ENCODE measurements around the gene ENDOD1. TPM values are rescaled to one million over a fixed set of nuclear protein-coding genes. Genes with fewer than 3 reads are reported as not detected.

Gene ENDOD1
- total RNA-seq, 1 experiment from 2014 or later: 28.2 TPM

DNA sequence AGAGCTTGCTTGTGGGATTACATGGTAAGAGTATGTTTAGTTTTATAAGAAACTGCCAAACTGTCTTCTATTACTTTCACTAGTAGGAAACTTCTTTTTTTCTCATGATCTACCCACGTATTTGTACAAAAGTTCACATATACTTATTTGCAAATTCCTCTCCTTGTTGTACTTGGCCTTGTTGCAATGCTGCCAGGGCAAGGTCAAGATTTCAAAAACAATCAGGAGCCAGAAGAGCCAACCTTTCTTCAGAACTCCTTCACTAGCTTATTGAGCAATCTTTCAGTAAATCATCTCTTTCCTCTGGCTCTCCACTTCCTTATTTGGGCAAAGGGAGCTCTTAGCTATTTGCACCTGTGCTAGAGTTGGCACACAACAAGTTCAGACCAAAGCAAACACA lies 13.2 kb upstream of the ENDOD1 start:
- no peak overlapping the region for H3K27ac ChIP-seq (ENCODE audit: low read length)
- in situ Hi-C loops (cut with HindIII; ENCODE audit: low pct_unique_long_range_greater_than_20kb, low sequenced_read_pairs) (no loop called here), intact Hi-C loops (cut with micrococcal nuclease; ENCODE audit: unreplicated experiment) (no loop called here)
- TF ChIP-seq, protein P1, sequence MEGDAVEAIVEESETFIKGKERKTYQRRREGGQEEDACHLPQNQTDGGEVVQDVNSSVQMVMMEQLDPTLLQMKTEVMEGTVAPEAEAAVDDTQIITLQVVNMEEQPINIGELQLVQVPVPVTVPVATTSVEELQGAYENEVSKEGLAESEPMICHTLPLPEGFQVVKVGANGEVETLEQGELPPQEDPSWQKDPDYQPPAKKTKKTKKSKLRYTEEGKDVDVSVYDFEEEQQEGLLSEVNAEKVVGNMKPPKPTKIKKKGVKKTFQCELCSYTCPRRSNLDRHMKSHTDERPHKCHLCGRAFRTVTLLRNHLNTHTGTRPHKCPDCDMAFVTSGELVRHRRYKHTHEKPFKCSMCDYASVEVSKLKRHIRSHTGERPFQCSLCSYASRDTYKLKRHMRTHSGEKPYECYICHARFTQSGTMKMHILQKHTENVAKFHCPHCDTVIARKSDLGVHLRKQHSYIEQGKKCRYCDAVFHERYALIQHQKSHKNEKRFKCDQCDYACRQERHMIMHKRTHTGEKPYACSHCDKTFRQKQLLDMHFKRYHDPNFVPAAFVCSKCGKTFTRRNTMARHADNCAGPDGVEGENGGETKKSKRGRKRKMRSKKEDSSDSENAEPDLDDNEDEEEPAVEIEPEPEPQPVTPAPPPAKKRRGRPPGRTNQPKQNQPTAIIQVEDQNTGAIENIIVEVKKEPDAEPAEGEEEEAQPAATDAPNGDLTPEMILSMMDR (IDR thresholded peaks at IDR 0.05): no peak
- TF ChIP-seq TCF7L2 (IDR thresholded peaks at IDR 0.05; ENCODE audit: low read depth, low read length) (no peak), POLR2AphosphoS5 (IDR thresholded peaks at IDR 0.05; ENCODE audit: low read depth, low read length) (no peak)
- H3K4me3 ChIP-seq (ENCODE audit: low read depth in 2 of 2, low read length in 2 of 2): no peak overlapping the region
- CTCF ChIA-PET: interaction anchor here (0.7 kb wide), 1 partner anchor 9 kb away, joined by 3 read pairs; no protein-coding TSS in a partner anchor
- no peaks in the 10 kb centered on the region for H3K9me3 ChIP-seq (ENCODE audit: control insufficient read depth, insufficient read depth, low read depth, low read length)
- H3K36me3 ChIP-seq (ENCODE audit: control insufficient read depth, insufficient read depth, low read length): no peaks in the 10 kb centered on the region
- POLR2A ChIA-PET: no interaction called here
- H3K4me1 ChIP-seq (ENCODE audit: control insufficient read depth, insufficient read depth, low read length): no peaks in the 10 kb centered on the region
- no peak for DNase-seq (ENCODE audit: low read depth, low spot score)
- no peak for ATAC-seq
- no TSS peak for BruUV-seq (replicated peaks)
- no peaks in the 10 kb centered on the region for H3K27me3 ChIP-seq (ENCODE audit: control insufficient read depth, insufficient read depth, low read length)

DNA sequence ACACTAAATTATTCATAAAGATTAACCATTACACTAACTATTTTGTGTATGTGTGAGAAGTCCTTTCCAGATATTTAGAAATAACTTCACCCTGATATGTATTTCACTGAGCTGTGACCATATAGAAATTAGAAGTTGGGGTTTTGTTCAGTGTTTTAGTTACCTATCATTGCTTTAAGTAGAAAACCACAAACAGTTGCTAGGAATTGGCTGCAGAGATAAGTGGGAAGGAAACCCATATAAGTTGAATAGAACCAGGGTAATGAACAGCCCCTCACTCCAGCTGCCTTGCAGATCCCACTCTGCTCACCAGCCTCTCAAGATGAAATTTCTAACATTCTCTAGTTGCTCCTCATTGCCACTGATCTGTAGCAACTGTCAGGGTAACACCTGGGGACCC lies 12.7 kb upstream of the ENDOD1 start:
- no peaks in the 10 kb centered on the region for H3K9me3 ChIP-seq (ENCODE audit: control insufficient read depth, insufficient read depth, low read depth, low read length)
- no peak for DNase-seq (ENCODE audit: low read depth, low spot score)
- BruUV-seq (replicated peaks): no TSS peak
- no peak overlapping the region for H3K4me3 ChIP-seq (ENCODE audit: low read depth in 2 of 2, low read length in 2 of 2)
- no peak for ATAC-seq
- H3K4me1 ChIP-seq (ENCODE audit: control insufficient read depth, insufficient read depth, low read length): no peaks in the 10 kb centered on the region
- in situ Hi-C loops (cut with HindIII; ENCODE audit: low pct_unique_long_range_greater_than_20kb, low sequenced_read_pairs) (no loop called here), intact Hi-C loops (cut with micrococcal nuclease; ENCODE audit: unreplicated experiment) (no loop called here)
- ChIA-PET POLR2A (no interaction called here), CTCF (no interaction called here)
- TF ChIP-seq TCF7L2 (IDR thresholded peaks at IDR 0.05; ENCODE audit: low read depth, low read length) (no peak), REST (IDR thresholded peaks at IDR 0.05; ENCODE audit: insufficient read depth in 1 of 2, low read depth in 2 of 2, low read length in 1 of 2) (no peak), SIN3A (IDR thresholded peaks at IDR 0.05; ENCODE audit: borderline replicate concordance, insufficient read depth, low read depth, low read length) (no peak), POLR2AphosphoS5 (IDR thresholded peaks at IDR 0.05; ENCODE audit: low read depth, low read length) (no peak)
- TF ChIP-seq, protein P1 (IDR thresholded peaks at IDR 0.05): no peak
- no peaks in the 10 kb centered on the region for H3K27me3 ChIP-seq (ENCODE audit: control insufficient read depth, insufficient read depth, low read length)
- H3K27ac ChIP-seq (ENCODE audit: low read length): no peak overlapping the region
- H3K36me3 ChIP-seq (ENCODE audit: control insufficient read depth, insufficient read depth, low read length): no peaks in the 10 kb centered on the region
